ENCODE measurements around the gene RAB7A. TPM values are rescaled to one million over a fixed set of nuclear protein-coding genes. Genes with fewer than 3 reads are reported as not detected.

RAB7A gene
- total RNA-seq: 100 to 1,000 TPM in 2 of 5 donors, 10 to 100 TPM in 3; 33.6 to 159 (median 85.8) TPM
- polyA plus RNA-seq: 100 to 1,000 TPM in 2 of 3 donors, 10 to 100 TPM in 1; 96.6 to 166 (median 134) TPM
- long read RNA-seq, donor 1, transcript RAB7A-201 (6 exons, 2,244 nt): major isoform, 40 of 42 reads
- long read RNA-seq, donor 1, partial matches to known transcripts: 0 of 42 reads
- long read RNA-seq, donor 1, other reads (novel, unspliced or antisense): 0 of 42 reads
- long read RNA-seq, donor 2, transcript RAB7A-201 (6 exons, 2,244 nt): major isoform, 59 of 59 reads
- long read RNA-seq, donor 2, partial matches to known transcripts: 0 of 59 reads
- long read RNA-seq, donor 2, other reads (novel, unspliced or antisense): 0 of 59 reads
- long read RNA-seq, donor 3, transcript RAB7A-201 (6 exons, 2,244 nt): major isoform, 32 of 45 reads
- long read RNA-seq, donor 3, partial matches to known transcripts: 13 of 45 reads
- long read RNA-seq, donor 3, other reads (novel, unspliced or antisense): 0 of 45 reads
- long read RNA-seq, donor 4, transcript RAB7A-201 (6 exons, 2,244 nt): major isoform, 7 of 7 reads
- long read RNA-seq, donor 4, partial matches to known transcripts: 0 of 7 reads
- long read RNA-seq, donor 4, other reads (novel, unspliced or antisense): 0 of 7 reads
- long read RNA-seq, donor 5, transcript RAB7A-201 (6 exons, 2,244 nt): major isoform, 54 of 129 reads
- long read RNA-seq, donor 5, partial matches to known transcripts: 71 of 129 reads
- long read RNA-seq, donor 5, other reads (novel, unspliced or antisense): 0 of 129 reads
- long read RNA-seq, donor 6: 0 reads
- long read RNA-seq, donor 7, transcript RAB7A-201 (6 exons, 2,244 nt): major isoform, 60 of 81 reads
- long read RNA-seq, donor 7, partial matches to known transcripts: 18 of 81 reads
- long read RNA-seq, donor 7, other reads (novel, unspliced or antisense): 0 of 81 reads
- long read RNA-seq, donor 8, transcript RAB7A-201 (6 exons, 2,244 nt): major isoform, 40 of 47 reads
- long read RNA-seq, donor 8, partial matches to known transcripts: 5 of 47 reads
- long read RNA-seq, donor 8, other reads (novel, unspliced or antisense): 0 of 47 reads
- long read RNA-seq, donor 9, transcript RAB7A-201 (6 exons, 2,244 nt): major isoform, 39 of 53 reads
- long read RNA-seq, donor 9, partial matches to known transcripts: 12 of 53 reads
- long read RNA-seq, donor 9, other reads (novel, unspliced or antisense): 0 of 53 reads
- long read RNA-seq, donor 10, transcript RAB7A-201 (6 exons, 2,244 nt): major isoform, 12 of 13 reads
- long read RNA-seq, donor 10, partial matches to known transcripts: 0 of 13 reads
- long read RNA-seq, donor 10, other reads (novel, unspliced or antisense): 0 of 13 reads

DNA sequence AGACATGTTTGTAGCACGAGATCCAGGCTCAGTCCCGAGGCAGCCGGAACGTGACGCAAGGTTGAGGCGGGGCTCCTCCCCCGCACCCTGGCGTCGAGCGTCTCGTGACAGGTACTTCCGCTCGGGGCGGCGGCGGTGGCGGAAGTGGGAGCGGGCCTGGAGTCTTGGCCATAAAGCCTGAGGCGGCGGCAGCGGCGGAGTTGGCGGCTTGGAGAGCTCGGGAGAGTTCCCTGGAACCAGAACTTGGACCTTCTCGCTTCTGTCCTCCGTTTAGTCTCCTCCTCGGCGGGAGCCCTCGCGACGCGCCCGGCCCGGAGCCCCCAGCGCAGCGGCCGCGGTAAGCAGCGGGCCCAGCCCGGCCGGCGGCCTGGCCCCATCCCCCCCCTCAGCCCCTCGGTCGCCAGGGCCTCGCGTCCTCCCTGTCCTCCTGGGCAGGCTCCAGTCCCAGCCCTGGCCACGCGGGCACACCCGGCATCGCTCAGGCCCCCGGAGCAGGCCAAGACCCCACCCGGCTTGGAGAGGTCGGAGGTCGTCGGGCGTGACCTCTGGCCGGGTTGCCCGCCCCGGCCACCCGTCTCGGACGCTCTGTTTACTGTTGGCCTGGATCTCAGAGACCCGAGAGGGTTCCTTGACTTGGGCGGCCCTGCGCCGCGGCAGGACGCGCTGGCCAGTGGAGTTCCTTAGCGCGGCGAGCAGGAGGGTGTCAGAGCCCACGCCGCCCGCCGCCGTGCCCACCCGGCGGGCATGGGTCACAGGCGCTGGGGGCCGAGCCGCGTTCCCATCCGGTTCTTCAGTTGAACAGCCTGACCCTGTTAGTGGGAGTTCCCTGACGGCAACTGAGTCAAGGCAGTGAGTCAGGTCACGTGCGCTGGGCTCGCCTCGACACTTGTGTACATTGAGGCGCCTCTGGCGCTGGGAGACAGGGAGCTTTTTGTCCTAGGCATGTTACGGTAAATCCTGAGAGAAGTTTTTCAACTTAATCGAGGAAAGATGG is at the start of gene RAB7A:
RAB7A (plus strand) TSS at position 161 of the 994 bp plus-strand sequence. CDS start 69,185 bp downstream, outside the sequence.
- no peak for TF ChIP-seq CTCF (IDR thresholded peaks at IDR 0.05)
- peak; percentile 97 to 99 (median 99) for TF ChIP-seq POLR2AphosphoS5 (IDR thresholded peaks at IDR 0.05)
- TF ChIP-seq POLR2A (IDR thresholded peaks at IDR 0.05): peak in 2 of 4 donors; percentile 45 to 90
- TF ChIP-seq EP300 (IDR thresholded peaks at IDR 0.05): peak; percentile 70
- Histone ChIP-seq H3K27ac (peak within 1 kb of the TSS; percentile 93 to 100 (median 99)), H3K36me3 (no peaks in the 10 kb centered on the region), H3K27me3 (no peaks in the 10 kb centered on the region), H3K4me1 (peaks cover 28 to 46% (median 42%) of the 10 kb centered on the region in 4 donors), H3K9me3 (no peaks in the 10 kb centered on the region), H3K4me3 (peak within 1 kb of the TSS; percentile 76 to 99 (median 96))
- peak; percentile 98 to 99 for DNase-seq
- 0 to 1% (median 0%) methylated on average over 40 to 93 of the region's 93 CpGs for WGBS, 5 donors
- intact Hi-C loops (cut with DNase I; ENCODE audit: low total_unique reads): no loop called here

DNA sequence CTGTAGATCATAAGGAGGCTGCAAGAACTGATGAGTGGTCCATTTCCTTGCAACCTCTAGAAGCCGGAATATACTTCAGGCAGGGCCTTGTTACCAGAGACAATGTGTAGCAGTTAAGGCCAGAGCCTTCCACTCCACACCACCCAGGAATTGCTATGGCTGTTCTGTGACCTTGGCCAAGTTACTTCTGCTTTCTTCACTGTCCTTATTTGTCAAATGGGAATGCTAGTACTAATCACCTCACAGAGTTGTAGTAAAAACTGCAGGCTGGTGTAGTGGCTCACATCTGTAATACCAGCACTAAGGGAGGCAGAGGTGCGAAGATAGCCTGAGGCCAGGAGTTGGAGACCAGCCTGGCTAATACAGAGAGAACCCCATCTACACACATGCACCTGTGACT is 46.6 kb upstream of the RAB7A start:
- DNase-seq: no peak
- Histone ChIP-seq H3K27ac (peak overlapping the region in 1 of 5 donors; percentile 96), H3K9me3 (no peaks in the 10 kb centered on the region), H3K4me3 (no peak overlapping the region), H3K27me3 (no peaks in the 10 kb centered on the region), H3K4me1 (peaks cover 0 to 13% (median 9%) of the 10 kb centered on the region in 4 donors), H3K36me3 (no peaks in the 10 kb centered on the region)
- intact Hi-C loops (cut with DNase I; ENCODE audit: low total_unique reads): no loop called here
- TF ChIP-seq CTCF (IDR thresholded peaks at IDR 0.05) (no peak), POLR2AphosphoS5 (IDR thresholded peaks at IDR 0.05) (no peak), POLR2A (IDR thresholded peaks at IDR 0.05) (no peak), EP300 (IDR thresholded peaks at IDR 0.05) (no peak)
- 95 to 98% (median 95%) methylated on average over 2 of the region's 2 CpGs for WGBS, 5 donors

- Histone ChIP-seq H3K27ac (peak overlapping the region; percentile 93 to 96 (median 95)), H3K4me1 (peaks cover 0 to 13% (median 9%) of the 10 kb centered on the region in 4 donors), H3K36me3 (no peaks in the 10 kb centered on the region), H3K9me3 (no peaks in the 10 kb centered on the region), H3K27me3 (no peaks in the 10 kb centered on the region), H3K4me3 (peak overlapping the region; percentile 53 to 73 (median 62))
- 0 to 3% (median 1%) methylated on average over 17 to 67 of the region's 67 CpGs for WGBS, 5 donors
- TF ChIP-seq POLR2AphosphoS5 (IDR thresholded peaks at IDR 0.05) (peak; percentile 78 to 98 (median 97)), POLR2A (IDR thresholded peaks at IDR 0.05) (peak in 2 of 4 donors; percentile 65 to 75), EP300 (IDR thresholded peaks at IDR 0.05) (no peak), CTCF (IDR thresholded peaks at IDR 0.05) (peak; percentile 68 to 100 (median 93))
- DNase-seq: peak; percentile 99
- intact Hi-C loops (cut with DNase I; ENCODE audit: low total_unique reads): loop anchor here (5.0 kb wide), 1 partner anchor 112 kb away; no protein-coding TSS in a partner anchor
These were observed 45.2 kb upstream of the RAB7A start for GRCh38 chr3:128680603-128681368.

Data from stomach (tissue), 19 donors.